ENCODE data around the gene ATL3. TPM values are rescaled to one million over a fixed set of nuclear protein-coding genes. Genes with fewer than 3 reads are reported as not detected.

The ATL3 gene
- total RNA-seq, 1 experiment from 2014 or later: 55.1 TPM

- TF ChIP-seq CTCF (IDR thresholded peaks at IDR 0.05; ENCODE audit: insufficient read depth in 1 of 2, low read depth in 1 of 2, low read length in 1 of 2, severe bottlenecking in 1 of 2, unreplicated experiment in 1 of 2): peak; percentile 25 to 27
- Mint-ChIP-seq H3K36me3 (ENCODE audit: insufficient read depth, unreplicated experiment) (peaks cover 25% of the 10 kb centered on the region), H3K9me3 (ENCODE audit: unreplicated experiment) (no peaks in the 10 kb centered on the region), H3K4me3 (ENCODE audit: unreplicated experiment) (peak overlapping the region; percentile 85), H3K27ac (ENCODE audit: unreplicated experiment) (peak overlapping the region; percentile 68), H3K27me3 (ENCODE audit: insufficient read depth, unreplicated experiment) (no peaks in the 10 kb centered on the region), H3K4me1 (ENCODE audit: low read depth, unreplicated experiment) (peaks cover 12% of the 10 kb centered on the region)
- Histone ChIP-seq H3K4me3 (ENCODE audit: low read depth, low read length) (peak overlapping the region; percentile 91), H3K27me3 (replicated peaks; ENCODE audit: control insufficient read depth, insufficient read depth, low read length) (no peaks in the 10 kb centered on the region), H3K4me1 (peaks cover 5% of the 10 kb centered on the region), H3K36me3 (ENCODE audit: control insufficient read depth, insufficient read depth, low read length) (no peaks in the 10 kb centered on the region), H3K9me3 (no peaks in the 10 kb centered on the region)
- ChIA-PET CTCF (interaction anchor here (0.6 to 3.0 kb wide), 6 partner anchors 9 to 602 kb away, joined by 3 to 15 read pairs (median 6); partner anchors contain the start of gene ATL3), POLR2A (interaction anchor here (0.5 to 2.9 kb wide), 8 partner anchors 9 to 1124 kb away, joined by 3 to 32 read pairs (median 4); partner anchors contain the start of genes ATL3 and COX8A)
- intact Hi-C loops (cut with micrococcal nuclease; ENCODE audit: unreplicated experiment): no loop called here
- no peak for DNase-seq
- TSS peak; percentile 56 for BruUV-seq (replicated peaks)
These were observed 11.2 kb upstream of the ATL3 start for GRCh38 chr11:63682066-63683021.

GRCh38 chr11:63681321-63682065 lies 10.3 kb upstream of the ATL3 start, which contains the start of gene RTN3:
TSS of gene RTN3 (plus strand) at chr11:63681500. CDS start at chr11:63681637, 137 bp downstream.
- H3K9me3 Mint-ChIP-seq (ENCODE audit: unreplicated experiment): no peaks in the 10 kb centered on the region
- H3K36me3 Mint-ChIP-seq (ENCODE audit: insufficient read depth, unreplicated experiment): peaks cover 23% of the 10 kb centered on the region
- H3K4me1 Mint-ChIP-seq (ENCODE audit: low read depth, unreplicated experiment): peaks cover 12% of the 10 kb centered on the region
- H3K4me3 Mint-ChIP-seq (ENCODE audit: unreplicated experiment): peak within 1 kb of the TSS; percentile 85
- no peaks in the 10 kb centered on the region for H3K27me3 Mint-ChIP-seq (ENCODE audit: insufficient read depth, unreplicated experiment)
- Histone ChIP-seq H3K4me1 (peaks cover 5% of the 10 kb centered on the region), H3K9me3 (no peaks in the 10 kb centered on the region), H3K27me3 (replicated peaks; ENCODE audit: control insufficient read depth, insufficient read depth, low read length) (no peaks in the 10 kb centered on the region), H3K4me3 (ENCODE audit: low read depth, low read length) (peak within 1 kb of the TSS; percentile 91), H3K36me3 (ENCODE audit: control insufficient read depth, insufficient read depth, low read length) (no peaks in the 10 kb centered on the region)
- intact Hi-C loops (cut with micrococcal nuclease; ENCODE audit: unreplicated experiment): loop anchor here (1.0 kb wide), 2 partner anchors 10 to 29 kb away; partner anchors contain the start of gene ATL3
- H3K27ac Mint-ChIP-seq (ENCODE audit: unreplicated experiment): peak within 1 kb of the TSS; percentile 68
- peak in 1 of 2 experiments; percentile 29 for TF ChIP-seq CTCF (IDR thresholded peaks at IDR 0.05; ENCODE audit: insufficient read depth in 1 of 2, low read depth in 1 of 2, low read length in 1 of 2, severe bottlenecking in 1 of 2, unreplicated experiment in 1 of 2)
- CTCF ChIA-PET: interaction anchor here (0.6 to 3.0 kb wide), 4 partner anchors 9 to 781 kb away, joined by 3 to 15 read pairs (median 8); partner anchors contain the start of gene ATL3
- POLR2A ChIA-PET: interaction anchor here (0.5 to 2.9 kb wide), 11 partner anchors 8 to 1123 kb away, joined by 3 to 32 read pairs (median 4); partner anchors contain the start of genes ATL3 and COX8A
- no TSS peak for BruUV-seq (replicated peaks)
- peak; percentile 98 to 99 for DNase-seq
